ENCODE measurements around the gene POLR3K. TPM values are rescaled to one million over a fixed set of nuclear protein-coding genes. Genes with fewer than 3 reads are reported as not detected.
"Not testable (repeated sequence)": the region's sequence is repeated elsewhere in the genome, so short reads cannot be mapped to it uniquely, and the experiment has no call there.

Gene POLR3K
- total RNA-seq, 1 donor: 2.0 TPM

DNA sequence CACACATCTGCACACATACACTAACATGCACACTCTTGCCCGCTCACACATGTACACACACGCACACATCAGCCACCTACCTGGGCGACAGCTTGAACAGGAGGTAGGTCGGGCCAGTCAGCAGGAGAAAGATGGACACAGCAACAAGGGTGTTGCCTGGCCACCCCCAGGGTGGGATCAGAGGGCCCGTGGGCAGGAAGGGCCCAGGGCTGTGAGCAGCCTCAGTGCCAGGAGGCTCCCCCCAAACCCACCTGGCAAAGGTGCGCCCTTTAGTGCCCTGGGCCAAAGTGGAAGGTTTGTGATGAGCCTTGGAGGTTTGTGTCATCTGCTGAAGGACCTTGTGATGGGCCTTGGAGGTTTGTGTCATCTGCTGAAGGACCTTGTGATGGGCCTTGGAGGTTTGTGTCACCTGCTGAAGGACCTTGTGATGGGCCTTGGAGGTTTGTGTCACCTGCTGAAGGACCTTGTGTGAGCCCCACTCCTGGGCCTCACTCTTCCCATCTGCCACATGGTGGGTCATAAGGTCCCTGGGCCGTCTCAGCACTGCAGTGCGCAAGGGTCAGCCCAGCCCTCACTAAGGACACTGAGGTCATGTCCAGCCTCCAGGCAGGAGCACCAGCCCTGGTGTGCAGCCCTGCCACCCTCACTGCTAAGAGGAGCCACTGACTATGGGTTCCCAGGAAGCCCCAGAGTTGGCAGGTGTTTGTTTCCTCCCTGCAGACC lies 20.1 kb downstream of the POLR3K start:
- H3K4me1 ChIP-seq (ENCODE audit: insufficient read depth, low read length): peaks cover 46% of the 10 kb centered on the region
- not testable (repeated sequence) for H3K4me3 ChIP-seq (ENCODE audit: low read length); H3K27me3 ChIP-seq (ENCODE audit: insufficient read depth, low read length); H3K9me3 ChIP-seq (ENCODE audit: low read depth, low read length)

- H3K27me3 ChIP-seq (ENCODE audit: insufficient read depth, low read length); H3K4me3 ChIP-seq (ENCODE audit: low read length); H3K9me3 ChIP-seq (ENCODE audit: low read depth, low read length): not testable (repeated sequence)
- H3K4me1 ChIP-seq (ENCODE audit: insufficient read depth, low read length): peaks cover 22% of the 10 kb centered on the region
Measured at GRCh38 chr16:30627-31026, 22.8 kb downstream of the POLR3K start.

DNA sequence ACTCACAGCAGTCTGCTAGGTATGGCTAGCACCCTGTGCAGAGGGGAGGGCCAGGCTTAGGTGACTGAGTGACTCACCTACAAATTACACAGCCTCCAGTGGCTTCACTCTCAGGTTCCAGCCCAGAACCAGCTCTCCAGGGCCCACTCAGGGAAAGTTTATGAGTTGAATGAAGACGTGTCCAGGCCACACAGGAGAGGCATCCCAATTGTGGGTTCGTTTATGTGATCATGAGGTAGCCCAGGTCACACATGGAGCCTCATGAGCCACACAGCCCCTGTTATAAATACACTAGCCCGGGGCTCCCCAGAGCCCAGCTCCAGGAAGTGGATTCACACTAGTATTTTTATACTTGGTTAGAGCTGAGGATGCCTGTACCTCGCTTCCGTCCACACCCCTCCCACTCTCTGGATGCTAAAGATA lies 27.5 kb downstream of the POLR3K start:
- not testable (repeated sequence) for H3K4me1 ChIP-seq (ENCODE audit: insufficient read depth, low read length); H3K27me3 ChIP-seq (ENCODE audit: insufficient read depth, low read length); H3K9me3 ChIP-seq (ENCODE audit: low read depth, low read length); H3K4me3 ChIP-seq (ENCODE audit: low read length)

GRCh38 chr16:24151-24550 lies 29.3 kb downstream of the POLR3K start:
- not testable (repeated sequence) for H3K9me3 ChIP-seq (ENCODE audit: low read depth, low read length); H3K27me3 ChIP-seq (ENCODE audit: insufficient read depth, low read length); H3K4me3 ChIP-seq (ENCODE audit: low read length); H3K4me1 ChIP-seq (ENCODE audit: insufficient read depth, low read length)

DNA sequence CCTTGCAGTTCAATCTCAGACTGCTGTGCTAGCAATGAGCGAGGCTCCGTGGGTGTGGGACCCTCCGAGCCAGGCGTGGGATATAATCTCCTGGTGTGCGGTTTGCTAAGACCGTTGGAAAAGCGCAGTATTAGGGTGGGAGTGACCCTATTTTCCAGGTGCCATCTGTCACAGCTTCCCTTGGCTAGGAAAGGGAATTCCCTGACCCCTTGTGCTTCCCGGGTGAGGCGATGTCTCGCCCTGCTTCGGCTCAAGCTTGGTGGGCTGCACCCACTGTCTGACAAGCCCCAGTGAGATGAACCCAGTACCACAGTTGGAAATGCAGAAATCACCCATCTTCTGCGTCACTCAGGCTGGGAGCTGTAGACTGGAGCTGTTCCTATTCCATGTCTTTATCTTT lies 32.5 kb downstream of the POLR3K start:
- not testable (repeated sequence) for H3K27me3 ChIP-seq (ENCODE audit: insufficient read depth, low read length); H3K4me1 ChIP-seq (ENCODE audit: insufficient read depth, low read length); H3K4me3 ChIP-seq (ENCODE audit: low read length); H3K9me3 ChIP-seq (ENCODE audit: low read depth, low read length)

GRCh38 chr16:17062-17765 lies 36.2 kb downstream of the POLR3K start:
- not testable (repeated sequence) for H3K9me3 ChIP-seq (ENCODE audit: low read depth, low read length); H3K4me1 ChIP-seq (ENCODE audit: insufficient read depth, low read length); H3K27me3 ChIP-seq (ENCODE audit: insufficient read depth, low read length); H3K4me3 ChIP-seq (ENCODE audit: low read length)

- H3K4me3 ChIP-seq (ENCODE audit: low read length); H3K4me1 ChIP-seq (ENCODE audit: insufficient read depth, low read length); H3K27me3 ChIP-seq (ENCODE audit: insufficient read depth, low read length); H3K9me3 ChIP-seq (ENCODE audit: low read depth, low read length): not testable (repeated sequence)
Measured at GRCh38 chr16:10772-11171, 42.6 kb downstream of the POLR3K start.

- H3K4me3 ChIP-seq (ENCODE audit: low read length): no peak overlapping the region
Measured at GRCh38 chr16:9903-10665, 43.3 kb downstream of the POLR3K start.

More at GRCh38 chr16:9903-10665, 43.3 kb downstream of the POLR3K start:
- no peaks in the 10 kb centered on the region for H3K4me1 ChIP-seq (ENCODE audit: insufficient read depth, low read length)
- no peaks in the 10 kb centered on the region for H3K27me3 ChIP-seq (ENCODE audit: insufficient read depth, low read length)
- H3K9me3 ChIP-seq (ENCODE audit: low read depth, low read length): no peaks in the 10 kb centered on the region

Other genes with a start within 250 kb of the POLR3K start
- gene SNRNP25, start 220 bp upstream of the POLR3K start, total RNA-seq: 6.7 TPM
- 0.21 TPM for gene RHBDF1, start 19.0 kb upstream of the POLR3K start, total RNA-seq
- gene MPG, start 24.6 kb upstream of the POLR3K start, total RNA-seq: 26.2 TPM
- gene NPRL3, start 85.1 kb upstream of the POLR3K start, total RNA-seq: 5.5 TPM
- gene HBZ, start 99.0 kb upstream of the POLR3K start, total RNA-seq: not detected
- not detected for gene HBM, start 112.4 kb upstream of the POLR3K start, total RNA-seq
- 22.1 TPM for gene HBA2, start 119.3 kb upstream of the POLR3K start, total RNA-seq
- gene HBA1, start 123.1 kb upstream of the POLR3K start, total RNA-seq: 28.3 TPM
- gene HBQ1, start 126.9 kb upstream of the POLR3K start, total RNA-seq: not detected
- 101 TPM for gene LUC7L, start 175.8 kb upstream of the POLR3K start, total RNA-seq
- 22.1 TPM for gene FAM234A, start 181.2 kb upstream of the POLR3K start, total RNA-seq
- gene RGS11, start 222.3 kb upstream of the POLR3K start, total RNA-seq: not detected
- not detected for gene ARHGDIG, start 227.0 kb upstream of the POLR3K start, total RNA-seq
- not detected for gene PDIA2, start 229.6 kb upstream of the POLR3K start, total RNA-seq